Thyroid gland (tissue), 4 donors: ENCODE results near the gene UBXN2A.

Experiments
- CTCF ChIP-seq, 6 experiments: fragments of 200-600 bp in 3 of 6; fragments of 450-650 bp in 3 of 6; sonication (generic) in 3 of 6; IDR thresholded peaks; one replicate each; pipeline ENCODE4 v1.5.1; 2016 to 2019; ENCODE audit warnings: antibody characterized with exemption in 6 of 6, mild to moderate bottlenecking in 2 of 6, inconsistent platforms in 1 of 6, moderate library complexity in 1 of 6
- POLR2A ChIP-seq, 2 donors: fragments of 450-650 bp; IDR thresholded peaks; one replicate each; pipeline ENCODE4 v1.6.1; 2017; ENCODE audit warnings: antibody characterized with exemption in 2 of 2, mild to moderate bottlenecking in 2 of 2, moderate library complexity in 1 of 2

GRCh38 chr2:23988371-23988770 lies 48.1 kb downstream of the UBXN2A start:
- TF ChIP-seq POLR2A (IDR thresholded peaks at IDR 0.05) (no peak), CTCF (IDR thresholded peaks at IDR 0.05) (peak in 1 of 6 experiments; percentile 27)
